GM12892 (cell line): ENCODE measurements around the gene ARMC2.

Source experiments
- POLR2A ChIP-seq: IDR thresholded peaks from 2 replicates; pipeline ENCODE4 v1.6.1; 2011; ENCODE audit warnings: low read depth, low read length, control low read depth
- POLR2AphosphoS5 ChIP-seq: IDR thresholded peaks from 2 replicates; pipeline ENCODE4 v1.6.1; 2011; ENCODE audit warnings: low read depth, low read length, control low read depth
- TAF1 ChIP-seq: IDR thresholded peaks from 2 replicates; pipeline ENCODE4 v1.6.1; 2011; ENCODE audit warnings: low read depth, mild to moderate bottlenecking, control low read depth, low read length, borderline replicate concordance

GRCh38 chr6:108877046-108877751, 29.0 kb downstream of the ARMC2 start:
- no peak for TF ChIP-seq POLR2A
- TF ChIP-seq POLR2AphosphoS5 = no peak
- no peak for TF ChIP-seq TAF1
